H1 (cell line): Measurements from ENCODE around the gene C19orf38. TPM values are rescaled to one million over a fixed set of nuclear protein-coding genes. Genes with fewer than 3 reads are reported as not detected.

Source experiments
- CBX5 ChIP-seq: fragments of 300-800, 300-1000 bp; sonication (generic); IDR thresholded peaks from 2 replicates; pipeline ENCODE4 v1.7.1; 2016; ENCODE audit warnings: antibody characterized with exemption, low read length, low read depth
- CTBP2 ChIP-seq: IDR thresholded peaks from 2 replicates; pipeline ENCODE4 v1.7.0; 2011; ENCODE audit warnings: borderline replicate concordance, mild to moderate bottlenecking, moderate library complexity, mixed read lengths, low read length; ENCODE audit not compliant: insufficient read depth, insufficient read length
- GTF2F1 ChIP-seq: IDR thresholded peaks from 2 replicates; pipeline ENCODE4 v1.6.1; 2012; ENCODE audit warnings: low read depth, low read length, improper control_type of control experiment, borderline replicate concordance
- JUN ChIP-seq: IDR thresholded peaks from 2 replicates; pipeline ENCODE4 v1.6.1; 2011; ENCODE audit warnings: low read depth, mild to moderate bottlenecking, improper control_type of control experiment, low read length
- KDM5A ChIP-seq: fragments of 200-600 bp; IDR thresholded peaks from 2 replicates; pipeline ENCODE4 v1.7.1; 2012; ENCODE audit warnings: mild to moderate bottlenecking, low read length, inconsistent platforms, mixed read lengths
- MAFK ChIP-seq: IDR thresholded peaks from 2 replicates; pipeline ENCODE4 v1.6.1; 2012; ENCODE audit warnings: low read depth, mild to moderate bottlenecking, improper control_type of control experiment, low read length
- POLR2A ChIP-seq, 2 experiments: IDR thresholded peaks; 1 replicate in 1 of 2; 2 replicates in 1 of 2; pipeline ENCODE4 v1.6.1; 2011; ENCODE audit warnings: low read depth in 2 of 2, low read length in 2 of 2, mild to moderate bottlenecking in 2 of 2; ENCODE audit errors: control extremely low read depth in 1 of 2
- RNF2 ChIP-seq: fragments of 200-900, 300-1000 bp; sonication (generic); IDR thresholded peaks from 2 replicates; pipeline ENCODE4 v1.7.1; 2016; ENCODE audit warnings: borderline replicate concordance, low read depth, mild to moderate bottlenecking, antibody characterized with exemption, low read length; ENCODE audit not compliant: poor library complexity, severe bottlenecking; ENCODE audit errors: missing control alignments
- RXRA ChIP-seq: IDR thresholded peaks from 2 replicates; pipeline ENCODE4 v1.6.1; 2011; ENCODE audit warnings: low read depth, mild to moderate bottlenecking, low read length, moderate library complexity; ENCODE audit not compliant: insufficient read depth
- SAP30 ChIP-seq: fragments of 300-600 bp; sonication (generic); IDR thresholded peaks from 2 replicates; pipeline ENCODE4 v1.7.1; 2012; ENCODE audit warnings: low read length, moderate library complexity, mild to moderate bottlenecking, inconsistent platforms; ENCODE audit not compliant: insufficient read depth, insufficient replicate concordance
- SIX5 ChIP-seq: IDR thresholded peaks from 2 replicates; pipeline ENCODE4 v1.6.1; 2011; ENCODE audit warnings: mild to moderate bottlenecking, low read depth, low read length
- SP4 ChIP-seq: IDR thresholded peaks from 2 replicates; pipeline ENCODE4 v1.6.1; 2012; ENCODE audit warnings: low read length, inconsistent platforms
- SRF ChIP-seq: IDR thresholded peaks from 2 replicates; pipeline ENCODE4 v1.6.1; 2011; ENCODE audit warnings: mild to moderate bottlenecking, low read depth, low read length, moderate library complexity
- TCF12 ChIP-seq: IDR thresholded peaks from 2 replicates; pipeline ENCODE4 v1.6.1; 2011; ENCODE audit warnings: low read depth, mild to moderate bottlenecking, low read length
- TEAD4 ChIP-seq: IDR thresholded peaks from 2 replicates; pipeline ENCODE4 v1.6.1; 2012; ENCODE audit warnings: low read depth, low read length, inconsistent platforms, mixed read lengths
- YY1 ChIP-seq: IDR thresholded peaks from 2 replicates; pipeline ENCODE4 v1.6.1; 2011; ENCODE audit warnings: low read depth, mild to moderate bottlenecking, low read length
- polyA plus RNA-seq, 7 experiments: library from polyadenylated mRNA; depleted of rRNA in 3 of 7; stranded (reverse) in 5 of 7; unstranded in 2 of 7; fragments of >200 nt in 5 of 7; fragments of 200-250 nt in 2 of 7; gene quantifications; 1 replicate in 5 of 7; 2 replicates in 1 of 7; 4 replicates in 1 of 7; pipeline versions ENCODE4 v1.2.1 to v1.2.3, GENCODE V29; 2011 to 2013; ENCODE audit warnings: missing spikeins in 2 of 7, mixed read lengths in 2 of 7
- total RNA-seq: library from RNA; stranded (reverse); fragmentation: NEBNext Ultra II Directional; extraction: Animal tissue kit (Norgen Biotek cat#: 25700); gene quantifications from 2 replicates; pipeline ENCODE4 v1.2.1, GENCODE V29; 2021

The C19orf38 gene
- total and polyA plus RNA-seq, 2 of the 8 experiments (the other 6 are each of a cell fraction or from before 2014, with no cell fraction given) = 0.53 TPM; not detected in 1

DNA sequence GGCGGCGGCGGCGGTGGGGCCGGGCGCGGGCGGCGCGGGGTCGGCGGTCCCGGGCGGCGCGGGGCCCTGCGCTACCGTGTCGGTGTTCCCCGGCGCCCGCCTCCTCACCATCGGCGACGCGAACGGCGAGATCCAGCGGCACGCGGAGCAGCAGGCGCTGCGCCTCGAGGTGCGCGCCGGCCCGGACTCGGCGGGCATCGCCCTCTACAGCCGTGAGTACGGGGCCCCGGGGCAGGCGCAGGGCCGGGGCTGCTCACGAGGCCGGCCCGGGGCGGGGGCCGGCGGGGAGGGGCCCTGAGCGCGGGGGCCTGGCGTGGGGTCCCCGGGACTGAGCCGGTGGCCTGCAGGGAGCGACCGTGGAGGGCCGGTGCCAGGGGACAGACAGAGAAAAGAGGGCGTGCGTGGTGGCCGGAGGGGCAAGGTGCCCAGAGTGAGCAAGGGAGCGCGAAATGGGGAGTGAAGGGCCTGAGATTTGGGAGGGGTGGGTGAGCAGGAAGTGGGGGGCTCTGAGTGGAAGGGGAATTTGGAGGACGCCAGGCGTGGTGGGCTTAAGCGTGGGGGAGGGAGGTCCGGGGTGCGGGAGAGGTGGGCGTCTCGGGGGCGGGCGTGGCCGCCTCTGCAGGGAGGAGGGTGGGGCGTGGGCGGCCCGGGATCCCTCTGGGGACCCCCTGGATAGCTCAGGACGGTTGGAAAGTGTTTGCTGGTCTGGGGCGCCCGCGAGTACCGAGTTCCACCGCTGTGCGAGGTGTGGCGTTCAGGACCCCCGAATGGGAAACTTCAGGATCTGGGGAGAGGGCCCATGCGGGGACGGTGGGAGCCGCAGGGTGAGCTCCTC lies 23.7 kb downstream of the C19orf38 start (continued):
- TF ChIP-seq SAP30 = no peak
- no peak for TF ChIP-seq SIX5
- no peak for TF ChIP-seq GTF2F1
- TF ChIP-seq SRF = no peak
- TF ChIP-seq KDM5A = no peak
- no peak for TF ChIP-seq YY1
- TF ChIP-seq RXRA = no peak
- TF ChIP-seq CTBP2 = no peak
- no peak for TF ChIP-seq POLR2A (IDR thresholded peaks at IDR 0.05; ENCODE audit: control extremely low read depth in 1 of 2, low read depth in 2 of 2, low read length in 2 of 2)
- no peak for TF ChIP-seq MAFK
- no peak for TF ChIP-seq TEAD4
- TF ChIP-seq CBX5 = no peak
- no peak for TF ChIP-seq TCF12
- no peak for TF ChIP-seq RNF2
- TF ChIP-seq SP4 = no peak
- no peak for TF ChIP-seq JUN
